ENCODE data around the gene CEP250. TPM values are rescaled to one million over a fixed set of nuclear protein-coding genes. Genes with fewer than 3 reads are reported as not detected.
"Not testable (repeated sequence)": the region's sequence is repeated elsewhere in the genome, so short reads cannot be mapped to it uniquely, and the experiment has no call there.

Gene CEP250
- polyA plus RNA-seq, 4 donors = 41.3 to 67.2 (median 47.3) TPM

DNA sequence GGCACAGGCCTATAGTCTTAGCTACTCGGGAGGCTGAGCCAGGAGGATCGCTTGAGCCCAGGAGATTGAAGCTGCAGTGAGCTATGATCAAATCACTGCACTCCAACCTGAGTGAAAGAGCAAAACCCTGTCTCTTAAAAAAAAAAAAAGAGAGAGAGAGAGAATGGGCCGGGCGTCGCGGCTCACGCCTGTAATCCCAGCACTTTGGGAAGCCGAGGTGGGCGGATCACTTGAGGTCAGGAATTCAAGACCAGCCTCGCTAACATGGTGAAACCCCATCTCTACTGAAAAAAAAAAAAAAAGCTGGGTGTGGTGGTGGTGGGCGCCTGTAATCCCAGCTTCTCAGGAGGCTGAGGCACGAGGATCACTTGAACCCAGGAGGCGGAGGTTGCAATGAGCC lies 5.5 kb upstream of the CEP250 start:
- not testable (repeated sequence) for DNase-seq (ENCODE audit: low read depth in 4 of 4, low spot score in 3 of 4)

DNA sequence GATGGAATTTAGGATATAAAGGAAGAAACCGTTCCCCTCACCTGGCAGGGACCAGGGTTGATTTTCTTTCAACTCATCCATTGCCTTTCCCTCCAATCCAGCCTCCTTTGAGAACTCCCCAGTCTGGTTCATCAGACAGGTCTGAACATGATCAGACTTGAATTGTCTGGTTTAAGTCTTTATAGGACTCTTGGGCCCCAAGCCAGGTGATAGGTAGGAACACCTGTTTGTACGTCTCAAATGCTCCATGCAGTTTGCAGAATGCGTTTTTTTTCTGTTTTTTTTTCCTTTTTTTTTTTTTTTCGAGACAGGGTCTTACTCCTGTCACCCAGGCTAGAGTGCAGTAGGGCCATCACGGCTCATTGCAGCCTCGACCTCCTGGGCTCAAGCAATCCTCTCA lies 4.1 kb upstream of the CEP250 start:
- DNase-seq (ENCODE audit: low read depth in 4 of 4, low spot score in 3 of 4) = no peak

DNA sequence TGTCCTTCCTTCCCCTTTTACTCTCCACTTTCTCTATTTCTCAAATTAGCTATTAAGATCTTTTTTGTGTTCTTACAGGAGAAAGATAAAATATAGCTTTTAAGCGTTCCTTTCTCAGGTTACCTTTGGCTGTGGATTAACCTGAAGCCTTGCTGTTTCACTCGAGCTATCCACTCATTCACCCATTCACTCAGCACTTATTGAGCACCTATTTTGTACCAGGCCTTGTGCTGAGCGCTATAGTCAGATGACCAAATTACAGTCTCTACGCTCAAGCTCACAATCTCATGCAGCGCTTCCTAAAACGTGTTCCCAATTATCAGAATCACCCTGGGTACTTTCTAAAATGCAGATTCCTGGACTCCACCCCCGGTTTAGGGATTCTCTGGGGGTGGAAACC lies 1.8 kb upstream of the CEP250 start:
- no peak for DNase-seq (ENCODE audit: low read depth in 4 of 4, low spot score in 3 of 4)

DNA sequence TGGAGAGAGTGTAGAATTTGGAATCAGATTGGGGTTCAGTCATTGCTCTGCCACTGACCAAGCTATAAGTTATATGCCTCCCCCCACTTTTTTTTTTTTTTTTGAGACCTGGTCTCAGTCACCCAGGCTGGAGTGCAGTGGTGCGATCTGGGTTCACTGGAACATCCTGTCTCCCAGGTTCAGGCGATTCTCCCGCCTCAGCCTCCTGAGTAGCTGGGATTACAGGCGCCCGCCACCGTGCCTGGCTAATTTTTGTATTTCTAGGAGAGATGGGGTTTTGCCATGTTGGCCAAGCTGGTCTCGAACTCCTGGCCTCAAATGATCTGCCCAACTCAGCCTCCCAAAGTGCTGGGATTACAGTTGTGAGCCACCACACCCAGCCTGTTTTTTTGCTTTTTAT lies 1.3 kb downstream of the CEP250 start:
- not testable (repeated sequence) for DNase-seq (ENCODE audit: low read depth in 4 of 4, low spot score in 3 of 4)

DNA sequence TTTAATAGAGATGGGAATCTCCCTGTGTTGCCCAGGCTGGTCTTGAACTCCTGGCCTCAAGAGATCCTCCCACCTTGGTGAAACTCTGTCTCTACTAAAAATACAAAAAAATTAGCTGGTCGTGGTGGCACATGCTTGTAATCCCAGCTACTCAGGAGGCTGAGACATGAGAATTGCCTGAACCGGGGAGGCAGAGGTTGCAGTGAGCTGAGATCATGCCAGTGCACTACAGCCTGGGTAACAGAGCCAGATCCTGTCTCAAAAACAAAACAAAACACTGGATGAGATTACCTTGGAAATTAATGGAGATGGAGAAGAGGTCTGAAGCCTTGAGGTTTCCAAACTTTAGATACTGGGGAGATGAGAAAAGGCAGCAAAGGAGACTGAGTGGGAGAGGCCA lies 2.1 kb downstream of the CEP250 start:
- not testable (repeated sequence) for DNase-seq (ENCODE audit: low read depth in 4 of 4, low spot score in 3 of 4)

DNA sequence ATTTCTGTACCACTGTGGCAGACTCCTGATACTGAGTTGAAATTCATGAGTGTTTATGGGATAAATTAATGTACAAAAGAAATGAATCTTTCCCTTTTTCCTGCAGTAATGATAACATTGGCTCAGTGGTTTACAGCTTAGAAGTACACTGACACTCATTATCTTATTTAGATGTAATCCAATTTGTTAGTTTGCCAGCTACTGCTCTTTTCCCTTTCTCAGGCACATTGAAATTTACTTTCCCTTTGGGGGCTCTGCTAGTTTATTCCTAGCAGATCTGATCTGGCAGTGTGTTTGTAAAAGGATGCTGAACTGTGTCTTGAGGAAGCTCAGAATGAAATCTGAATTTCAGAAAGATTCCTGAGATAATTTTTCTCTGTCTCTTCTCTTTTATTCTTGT lies 3.0 kb downstream of the CEP250 start:
- no peak for DNase-seq (ENCODE audit: low read depth in 4 of 4, low spot score in 3 of 4)

DNA sequence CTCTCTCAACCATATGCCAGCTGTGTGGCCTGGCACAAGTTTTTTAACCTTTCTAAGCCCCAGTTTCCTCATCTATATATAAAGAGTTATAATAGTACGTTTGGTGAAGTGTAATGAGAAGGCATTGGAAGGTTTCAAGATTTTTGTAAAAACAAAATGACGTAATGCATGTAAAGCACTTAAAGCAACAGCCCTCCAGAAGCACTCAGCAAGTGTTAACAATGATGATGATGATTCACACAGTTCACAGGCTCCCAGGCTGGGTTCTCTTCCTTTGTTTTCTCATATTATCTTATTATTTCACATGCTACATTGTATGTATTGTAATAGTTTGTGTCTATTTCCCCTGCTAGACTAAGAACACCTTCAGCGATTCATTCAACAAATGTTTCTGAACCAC lies 6.2 kb downstream of the CEP250 start:
- DNase-seq (ENCODE audit: low read depth in 4 of 4, low spot score in 3 of 4) = no peak

DNA sequence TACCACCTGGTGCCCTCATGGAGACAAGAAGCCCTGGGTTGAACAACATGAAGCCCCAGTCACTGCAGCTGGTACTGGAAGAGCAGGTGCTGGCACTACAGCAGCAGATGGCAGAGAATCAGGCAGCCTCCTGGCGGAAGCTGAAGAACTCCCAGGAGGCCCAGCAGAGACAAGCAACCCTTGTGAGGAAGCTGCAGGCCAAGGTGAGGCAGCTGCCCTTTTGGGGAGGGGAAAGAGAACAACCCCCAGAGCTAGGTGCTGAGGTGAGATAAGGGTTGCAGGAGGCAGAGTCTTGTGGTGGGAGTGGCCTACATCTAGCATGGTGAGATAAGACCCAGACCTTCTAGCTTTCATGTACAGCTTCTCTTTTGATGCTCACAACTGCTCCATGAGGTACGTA lies 7.0 kb downstream of the CEP250 start:
- no peak for DNase-seq (ENCODE audit: low read depth in 4 of 4, low spot score in 3 of 4)

DNA sequence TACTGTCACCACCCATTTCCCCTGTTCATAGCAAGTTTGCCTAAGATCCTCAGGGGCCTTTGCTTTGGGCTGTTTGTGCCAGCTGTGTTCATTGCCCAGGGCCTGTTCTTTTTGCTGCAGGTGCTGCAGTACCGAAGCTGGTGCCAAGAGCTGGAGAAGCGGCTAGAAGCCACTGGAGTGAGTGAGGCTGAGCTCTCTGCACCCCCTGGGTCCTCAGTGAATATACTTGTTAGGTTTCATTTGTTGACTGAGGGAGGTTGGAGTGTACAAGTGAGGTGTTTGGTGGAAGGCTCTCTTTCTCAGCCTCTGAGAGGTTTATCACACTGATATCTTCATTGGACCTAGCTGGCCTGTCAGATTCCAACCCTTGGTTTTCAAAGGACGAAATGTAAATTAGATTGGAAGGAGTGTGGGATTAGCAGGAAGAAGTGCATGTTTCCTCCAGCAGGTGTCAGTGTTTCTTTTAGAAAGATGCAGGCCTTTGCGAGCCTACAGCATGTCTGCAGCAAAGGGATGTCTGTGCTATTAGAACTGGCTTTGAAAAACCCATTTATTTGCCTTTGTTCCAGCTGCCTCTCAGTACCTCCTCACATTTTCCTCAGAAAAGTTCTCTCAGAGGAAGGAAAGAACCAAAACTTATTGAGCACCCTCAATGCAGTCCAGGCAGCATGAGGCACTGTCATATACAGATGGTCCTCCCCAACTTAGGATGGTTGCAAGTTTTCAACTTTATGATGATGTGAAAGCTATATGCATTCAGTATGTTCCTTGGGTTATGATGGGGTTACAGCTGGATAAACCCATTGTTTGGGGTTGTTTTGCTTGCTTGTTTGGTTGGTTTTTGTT lies 8.3 kb downstream of the CEP250 start:
- DNase-seq (ENCODE audit: low read depth in 4 of 4, low spot score in 3 of 4) = peak in 3 of 4 donors; percentile 43 to 51 (median 50)

DNA sequence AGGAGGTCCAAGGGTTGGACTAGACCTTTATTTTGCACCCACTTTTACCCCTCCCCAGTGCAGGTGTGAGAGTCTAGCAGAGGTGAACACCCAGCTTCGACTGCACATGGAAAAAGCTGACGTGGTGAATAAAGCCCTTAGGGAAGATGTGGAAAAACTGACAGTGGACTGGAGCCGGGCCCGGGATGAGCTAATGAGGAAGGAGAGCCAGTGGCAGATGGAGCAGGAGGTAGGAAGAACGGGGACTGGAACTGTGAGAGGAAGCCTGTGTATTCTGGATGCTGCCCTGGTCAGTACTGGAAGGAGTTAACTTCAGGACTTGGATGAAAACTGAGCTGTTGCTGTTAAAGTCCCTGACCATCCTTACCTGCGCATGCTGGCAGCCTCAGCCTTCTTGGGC lies 10.6 kb downstream of the CEP250 start:
- no peak for DNase-seq (ENCODE audit: low read depth in 4 of 4, low spot score in 3 of 4)

DNA sequence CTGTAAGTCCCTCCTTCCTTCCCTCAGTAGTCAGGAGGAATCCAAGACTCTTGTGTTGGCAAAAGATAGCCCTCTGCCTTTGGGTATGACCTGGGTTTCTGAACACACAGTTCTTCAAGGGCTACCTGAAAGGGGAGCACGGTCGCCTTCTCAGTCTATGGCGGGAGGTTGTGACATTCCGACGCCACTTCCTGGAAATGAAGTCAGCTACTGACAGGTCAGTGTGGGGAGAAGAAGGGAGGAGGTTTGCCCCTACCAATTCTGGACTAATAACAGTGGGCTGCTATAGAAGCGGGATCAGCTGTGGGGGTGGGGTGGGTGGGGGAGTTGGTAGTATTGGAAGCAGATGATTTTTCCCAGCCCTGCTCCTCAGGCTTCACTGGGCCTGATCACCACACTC lies 11.5 kb downstream of the CEP250 start:
- DNase-seq (ENCODE audit: low read depth in 4 of 4, low spot score in 3 of 4) = no peak

DNA sequence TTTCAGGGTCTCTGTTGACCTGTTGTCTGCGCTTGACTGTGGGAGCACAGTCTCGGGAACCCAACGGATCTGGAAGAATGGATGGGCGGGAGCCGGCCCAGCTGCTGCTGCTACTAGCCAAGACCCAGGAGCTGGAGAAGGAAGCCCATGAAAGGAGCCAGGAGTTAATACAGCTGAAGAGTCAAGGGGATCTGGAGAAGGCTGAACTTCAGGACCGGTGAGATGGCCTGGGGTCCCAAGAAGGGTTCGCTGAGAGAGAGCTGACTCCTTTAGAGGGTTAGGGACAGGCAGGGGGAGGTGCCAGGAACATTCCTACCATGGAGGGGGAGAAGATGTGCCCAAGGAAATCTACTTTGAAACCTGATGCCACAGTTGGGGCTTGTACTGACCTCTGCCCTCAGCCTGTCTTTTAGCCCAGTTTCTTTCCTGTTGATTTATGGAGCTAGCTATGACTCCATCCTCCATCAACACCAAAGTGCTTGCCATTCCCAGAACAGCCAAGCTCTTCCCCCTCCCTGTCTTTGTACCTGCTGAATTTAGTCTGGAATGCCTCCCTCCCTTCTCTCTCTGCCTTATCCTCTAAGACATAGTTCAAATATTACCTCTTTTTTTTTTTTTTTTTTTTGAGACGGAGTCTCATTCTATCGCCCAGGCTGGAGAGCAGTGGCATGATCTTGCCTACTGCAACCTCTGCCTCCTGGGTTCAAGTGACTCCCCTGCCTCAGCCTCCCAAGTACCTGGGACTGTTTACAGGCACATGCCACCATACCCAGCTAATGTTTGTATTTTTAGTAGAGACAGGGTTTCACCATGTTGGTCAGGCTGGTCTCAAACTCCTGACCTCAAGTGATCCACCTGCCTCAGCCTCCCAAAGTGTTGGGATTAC lies 12.2 kb downstream of the CEP250 start:
- DNase-seq (ENCODE audit: low read depth in 4 of 4, low spot score in 3 of 4) = peak; percentile 42 to 74 (median 50)

DNA sequence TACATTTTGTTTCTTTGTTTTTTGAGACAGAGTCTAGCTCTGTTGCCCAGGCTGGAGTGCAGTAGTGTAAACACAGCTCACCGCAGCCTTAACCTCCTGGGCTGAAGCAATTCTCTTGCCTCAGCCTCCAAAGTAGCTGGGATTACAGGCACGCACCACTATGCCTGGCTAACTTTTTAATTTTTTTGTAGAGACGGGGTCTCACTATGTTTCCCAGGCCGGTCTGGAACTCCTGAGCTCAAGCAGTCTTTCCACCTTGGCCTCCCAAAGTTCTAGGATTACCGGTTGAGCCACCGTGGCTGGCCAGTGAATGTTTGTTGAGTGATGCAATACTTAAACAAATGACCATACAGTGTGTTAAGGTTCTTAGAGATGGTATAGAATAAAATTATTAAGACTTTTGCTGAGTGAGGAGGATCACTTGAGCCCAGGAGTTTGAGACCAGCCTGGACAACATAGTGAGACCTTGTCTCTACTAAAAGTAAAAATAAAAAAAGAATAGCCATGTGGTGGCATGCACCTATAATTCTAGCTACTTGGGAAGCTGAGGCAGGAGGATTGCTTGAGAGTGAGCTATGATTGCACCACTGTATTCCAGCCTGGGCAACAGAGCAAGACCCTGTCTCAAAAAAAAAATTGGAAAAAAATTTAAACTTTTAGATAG lies 13.4 kb downstream of the CEP250 start:
- no peak for DNase-seq (ENCODE audit: low read depth in 4 of 4, low spot score in 3 of 4)

DNA sequence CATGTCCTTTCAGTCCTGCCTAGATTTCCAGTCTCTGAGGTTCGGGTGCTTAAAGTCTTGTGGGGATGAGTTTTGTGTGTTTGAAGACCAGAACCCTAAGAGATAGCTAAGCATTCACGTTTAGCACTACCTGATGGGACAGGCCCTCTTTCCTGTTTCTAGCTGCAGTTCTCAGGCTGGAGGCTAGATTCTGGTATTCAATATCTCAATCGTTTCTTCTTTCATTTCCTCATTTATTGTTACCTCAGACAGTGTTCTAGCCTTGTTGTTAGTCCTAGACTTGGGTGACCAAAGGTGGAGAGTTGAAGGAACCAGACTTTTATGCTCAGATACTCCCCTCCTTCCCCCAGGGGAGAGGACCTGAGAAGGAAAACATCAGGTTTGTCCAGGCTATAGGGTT lies 16.8 kb downstream of the CEP250 start:
- DNase-seq (ENCODE audit: low read depth in 4 of 4, low spot score in 3 of 4) = no peak

DNA sequence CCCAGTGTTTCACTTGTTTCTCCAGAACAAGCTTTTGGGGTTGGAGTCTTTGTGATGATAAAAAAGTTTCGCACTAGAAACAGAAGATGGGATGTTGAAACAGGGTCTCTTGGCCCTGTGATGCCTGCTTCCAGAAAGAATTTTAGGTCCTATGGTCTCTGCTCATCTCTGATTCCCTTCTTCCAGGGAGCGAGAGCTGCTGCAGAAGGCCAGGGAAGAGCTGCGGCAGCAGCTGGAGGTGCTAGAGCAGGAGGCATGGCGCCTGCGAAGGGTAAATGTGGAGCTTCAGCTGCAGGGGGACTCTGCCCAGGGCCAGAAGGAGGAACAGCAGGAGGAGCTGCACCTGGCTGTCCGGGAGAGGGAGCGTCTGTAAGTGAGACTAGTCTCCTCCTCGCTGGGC lies 18.3 kb downstream of the CEP250 start:
- no peak for DNase-seq (ENCODE audit: low read depth in 4 of 4, low spot score in 3 of 4)

DNA sequence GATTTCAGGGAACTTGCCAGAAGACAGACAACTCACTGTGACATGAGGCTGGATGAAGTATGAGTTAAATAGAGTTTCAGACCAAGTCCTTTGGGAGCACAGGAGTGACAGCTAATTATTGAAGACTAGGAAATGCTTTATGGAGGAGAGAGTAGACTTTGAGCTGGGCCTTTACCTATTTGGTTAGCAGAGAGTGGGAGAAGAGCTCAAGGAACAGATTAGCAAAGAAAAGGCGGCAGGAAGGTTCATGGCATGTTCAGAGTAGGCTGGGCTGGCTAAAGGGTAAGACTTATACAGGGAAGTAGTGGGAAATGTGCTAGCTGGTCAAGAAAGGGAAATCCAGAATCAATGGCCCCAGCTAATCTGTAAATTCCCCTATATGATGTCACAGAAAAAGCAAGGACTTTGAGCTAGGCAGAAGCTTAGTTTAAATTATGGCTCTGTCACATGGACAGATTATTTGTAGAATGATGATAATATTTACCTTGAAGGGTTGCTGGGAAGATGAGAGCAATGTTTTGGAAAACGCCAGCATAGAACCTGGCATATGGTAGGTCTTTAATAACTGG lies 19.0 kb downstream of the CEP250 start:
- DNase-seq (ENCODE audit: low read depth in 4 of 4, low spot score in 3 of 4) = no peak

DNA sequence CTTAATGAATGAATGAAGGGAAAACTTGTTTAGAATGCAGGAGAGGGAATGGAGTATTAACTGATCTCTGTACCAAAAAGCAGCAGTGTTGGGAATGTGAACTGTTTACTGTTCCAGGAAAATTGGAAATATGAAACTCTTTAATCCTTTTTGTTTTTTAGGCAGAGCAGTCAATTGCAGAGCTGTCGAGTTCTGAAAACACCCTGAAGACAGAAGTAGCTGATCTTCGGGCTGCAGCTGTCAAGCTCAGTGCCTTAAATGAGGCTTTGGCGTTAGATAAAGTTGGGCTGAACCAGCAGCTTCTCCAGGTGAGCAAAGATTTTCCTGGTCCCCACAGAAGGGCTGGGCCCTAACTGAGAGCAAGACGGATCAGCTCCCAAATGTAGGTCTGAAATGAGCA lies 20.9 kb downstream of the CEP250 start:
- DNase-seq (ENCODE audit: low read depth in 4 of 4, low spot score in 3 of 4) = no peak

DNA sequence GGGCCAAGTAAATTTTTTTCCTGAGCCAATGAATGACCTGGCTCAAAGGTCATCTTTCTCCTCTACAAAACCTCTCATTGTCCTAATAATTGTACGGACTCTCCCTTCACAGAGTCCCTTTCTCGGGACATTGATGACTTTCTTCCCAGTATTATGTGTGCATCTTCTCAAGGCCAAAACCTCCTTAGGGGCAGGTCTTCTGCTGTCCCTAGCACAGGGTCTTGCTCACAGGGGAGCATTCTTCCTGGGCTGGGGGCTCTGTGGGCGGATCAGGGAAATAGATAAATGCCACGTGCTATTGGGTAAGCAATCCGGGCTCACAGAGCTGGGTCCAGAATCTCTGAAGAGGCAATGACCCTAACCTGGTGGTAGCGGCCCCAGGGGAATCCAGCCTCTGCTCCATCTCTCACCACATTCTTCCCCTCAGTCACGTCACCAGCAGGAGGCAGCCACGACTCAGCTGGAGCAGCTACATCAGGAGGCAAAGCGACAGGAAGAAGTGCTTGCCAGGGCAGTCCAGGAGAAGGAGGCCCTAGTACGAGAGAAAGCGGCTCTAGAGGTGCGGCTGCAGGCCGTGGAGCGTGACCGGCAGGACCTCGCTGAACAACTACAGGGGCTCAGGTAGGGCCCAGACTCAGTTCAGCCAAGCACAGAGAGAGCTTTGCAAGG lies 23.5 kb downstream of the CEP250 start:
- DNase-seq (ENCODE audit: low read depth in 4 of 4, low spot score in 3 of 4) = no peak

DNA sequence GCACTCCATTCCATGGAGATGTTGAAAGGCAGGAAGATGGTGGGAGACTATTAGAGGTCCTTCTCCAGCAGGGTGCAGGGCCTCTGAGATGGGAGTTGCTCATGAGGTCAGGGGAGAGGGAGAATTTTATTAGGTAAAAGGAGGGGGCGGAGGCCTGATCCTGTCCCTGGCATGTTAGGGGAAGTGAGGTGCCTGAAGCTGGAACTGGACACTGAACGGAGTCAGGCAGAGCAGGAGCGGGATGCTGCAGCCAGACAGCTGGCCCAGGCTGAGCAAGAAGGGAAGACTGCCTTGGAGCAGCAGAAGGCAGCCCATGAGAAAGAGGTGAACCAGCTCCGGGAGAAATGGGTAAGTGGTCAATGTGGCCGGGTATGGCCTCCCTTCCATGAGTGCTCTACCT lies 24.4 kb downstream of the CEP250 start:
- DNase-seq (ENCODE audit: low read depth in 4 of 4, low spot score in 3 of 4) = no peak

DNA sequence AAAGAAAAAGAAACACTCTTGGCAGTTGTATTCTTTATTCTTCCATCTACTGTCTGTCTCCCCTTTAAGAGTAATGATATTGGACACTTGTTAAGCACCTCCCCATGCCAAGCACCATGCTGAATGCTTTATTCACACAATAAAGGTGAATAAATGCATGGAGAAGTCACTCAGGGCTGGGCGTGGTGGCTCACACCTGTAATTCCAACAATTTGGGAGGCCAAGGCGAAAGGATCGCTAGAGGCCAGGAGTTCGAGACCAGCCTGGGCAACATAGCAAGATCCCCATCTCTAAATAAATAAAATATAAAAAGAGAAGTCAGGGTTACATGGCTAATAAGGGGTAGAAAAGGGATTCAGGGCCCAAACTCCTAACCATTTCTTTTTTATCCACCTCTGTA lies 32.1 kb downstream of the CEP250 start:
- DNase-seq (ENCODE audit: low read depth in 4 of 4, low spot score in 3 of 4) = no peak
